Measurements from ENCODE around the gene TMEM187. TPM values are rescaled to one million over a fixed set of nuclear protein-coding genes. Genes with fewer than 3 reads are reported as not detected.

The TMEM187 gene
- total and polyA plus RNA-seq, 2 of the 4 experiments (the other 2 are of a cell fraction): 3.4 to 6.2 TPM

GRCh38 chrX:154012336-154012991 is 39.9 kb downstream of the TMEM187 start:
- Histone ChIP-seq H3K4me2 (ENCODE audit: low read depth, low read length) (no peak overlapping the region), H3K4ac (ENCODE audit: low read depth, low read length) (no peak overlapping the region), H3K9me3 (ENCODE audit: control insufficient read depth, insufficient read depth, low read length) (no peaks in the 10 kb centered on the region), H4K91ac (ENCODE audit: insufficient read depth, low read depth, low read length) (no peak overlapping the region), H3K79me1 (ENCODE audit: low read depth in 1 of 2, low read length in 2 of 2) (peaks cover 0 to 3% of the 10 kb centered on the region in 2 experiments; a peak in 2 of 4 replicates), H2BK15ac (ENCODE audit: low read depth, low read length) (no peak overlapping the region), H2BK120ac (ENCODE audit: low read depth, low read length) (no peak overlapping the region), H3K56ac (ENCODE audit: extremely low read depth, insufficient read depth, low read length) (no peak overlapping the region), H3K4me3 (ENCODE audit: insufficient read depth, low read depth, low read length) (no peak overlapping the region), H2BK20ac (ENCODE audit: low read depth, low read length) (no peak overlapping the region), H4K8ac (ENCODE audit: low read depth in 2 of 2, low read length in 2 of 2) (no peak overlapping the region), H3K18ac (ENCODE audit: low read depth, low read length) (no peak overlapping the region), H3K14ac (replicated peaks; ENCODE audit: low read depth, low read length) (no peak overlapping the region), H3K4me1 (ENCODE audit: control insufficient read depth, insufficient read depth, low read length) (no peaks in the 10 kb centered on the region), H3K9me1 (ENCODE audit: insufficient read depth, low read length) (no peaks in the 10 kb centered on the region), H2AK9ac (replicated peaks; ENCODE audit: low read depth, low read length, poor library complexity) (no peak overlapping the region), H3K27me3 (ENCODE audit: control insufficient read depth, insufficient read depth, low read length) (no peaks in the 10 kb centered on the region), H3K27ac (ENCODE audit: insufficient read depth, low read length) (no peak overlapping the region), H2AK5ac (ENCODE audit: low read depth, low read length) (no peak overlapping the region), H3K36me3 (ENCODE audit: control insufficient read depth, insufficient read depth, low read length) (peaks cover 21% of the 10 kb centered on the region), H2BK5ac (ENCODE audit: low read depth, low read length, poor library complexity, severe bottlenecking) (no peak overlapping the region), H3K23ac (ENCODE audit: low read depth, low read length) (no peak overlapping the region), H4K5ac (ENCODE audit: low read depth, low read length) (no peak overlapping the region), H3K9ac (ENCODE audit: low read depth, low read length) (no peak overlapping the region), H2AFZ (replicated peaks; ENCODE audit: low read length, poor library complexity) (no peak overlapping the region), H4K20me1 (ENCODE audit: insufficient read depth, low read length) (no peaks in the 10 kb centered on the region)
- BruUV-seq (replicated peaks): no TSS peak
- dilution Hi-C loops (cut with HindIII; ENCODE audit: low sequenced_read_pairs, unreplicated experiment) (no loop called here), in situ Hi-C loops (cut with MboI; ENCODE audit: low sequenced_read_pairs) (no loop called here), intact Hi-C loops (cut with micrococcal nuclease) (no loop called here)
- 82% methylated on average over 13 of the region's 17 CpGs; no CpG with 5 or more reads in 1 of the 2 experiments for WGBS, 2 experiments (ENCODE audit: extremely low coverage in 2 of 2, insufficient read length in 1 of 2)
- DNase-seq: no peak
- TF ChIP-seq, protein P1, sequence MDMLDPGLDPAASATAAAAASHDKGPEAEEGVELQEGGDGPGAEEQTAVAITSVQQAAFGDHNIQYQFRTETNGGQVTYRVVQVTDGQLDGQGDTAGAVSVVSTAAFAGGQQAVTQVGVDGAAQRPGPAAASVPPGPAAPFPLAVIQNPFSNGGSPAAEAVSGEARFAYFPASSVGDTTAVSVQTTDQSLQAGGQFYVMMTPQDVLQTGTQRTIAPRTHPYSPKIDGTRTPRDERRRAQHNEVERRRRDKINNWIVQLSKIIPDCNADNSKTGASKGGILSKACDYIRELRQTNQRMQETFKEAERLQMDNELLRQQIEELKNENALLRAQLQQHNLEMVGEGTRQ (IDR thresholded peaks at IDR 0.05; ENCODE audit: low read depth, low read length): no peak
- TF ChIP-seq NFE2L2 (IDR thresholded peaks at IDR 0.05; ENCODE audit: low read depth, low read length): no peak
- no peak for TF ChIP-seq MAZ (IDR thresholded peaks at IDR 0.05; ENCODE audit: borderline replicate concordance, low read depth, low read length)
- TF ChIP-seq RCOR1 (IDR thresholded peaks at IDR 0.05; ENCODE audit: insufficient replicate concordance, low read length): no peak
- TF ChIP-seq RAD21 (IDR thresholded peaks at IDR 0.05; ENCODE audit: low read length): no peak
- no peak for TF ChIP-seq MAFK (IDR thresholded peaks at IDR 0.05; ENCODE audit: low read depth, low read length)
- TF ChIP-seq SMC3 (IDR thresholded peaks at IDR 0.05; ENCODE audit: low read depth, low read length): no peak
- TF ChIP-seq CHD1 (IDR thresholded peaks at IDR 0.05; ENCODE audit: low read depth, low read length): no peak
- TF ChIP-seq CTCF (conservative IDR thresholded peaks at IDR 0.05; ENCODE audit: low read depth, low read length): no peak
- POLR2A ChIA-PET (ENCODE audit: unreplicated experiment): no interaction called here
- CTCF ChIA-PET: no interaction called here
- ATAC-seq (ENCODE audit: low read depth): no peak

Measured in IMR-90 (cell line).